Activated T-helper 2 cell treated with anti-CD3 and anti-CD28 coated beads, Interferon-gamma antibody, Interleukin-2, Interleukin-4, amounts not matched to agents 10 μg/mL and 5 μg/mL and 100 μg/mL, durations not matched to agents 14 hours and 24 hours and 36 hours (primary cell): ENCODE data around the gene SULF2. TPM values are rescaled to one million over a fixed set of nuclear protein-coding genes. Genes with fewer than 3 reads are reported as not detected.
"Not testable (repeated sequence)": the region's sequence is repeated elsewhere in the genome, so short reads cannot be mapped to it uniquely, and the experiment has no call there.

Experiments
- DNase-seq: peaks from one replicate; pipeline ENCODE4 v3.0.0; 2021; ENCODE audit warnings: low spot score
- H3K27ac Mint-ChIP-seq: one replicate; pipeline ENCODE4 v1.8.0; 2021; ENCODE audit warnings: mixed read lengths
- H3K27me3 Mint-ChIP-seq: one replicate; pipeline ENCODE4 v1.8.0; 2021; ENCODE audit warnings: low read depth, mixed read lengths
- H3K36me3 Mint-ChIP-seq: one replicate; pipeline ENCODE4 v1.8.0; 2021; ENCODE audit warnings: low read depth, mixed read lengths
- H3K4me1 Mint-ChIP-seq: one replicate; pipeline ENCODE4 v1.8.0; 2021; ENCODE audit warnings: low read depth, mixed read lengths
- H3K4me3 Mint-ChIP-seq: one replicate; pipeline ENCODE4 v1.8.0; 2021; ENCODE audit warnings: low read depth, mild to moderate bottlenecking, moderate library complexity, mixed read lengths
- H3K9me3 Mint-ChIP-seq: one replicate; pipeline ENCODE4 v1.8.0; 2021; ENCODE audit warnings: mixed read lengths
- intact Hi-C: fragments of 100-400 bp; cut with micrococcal nuclease; formaldehyde crosslinking; loops from one replicate; pipeline ENCODE4 v1.15.1; 2023
- total RNA-seq: library from RNA; stranded (reverse); gene quantifications from 2 replicates; pipeline ENCODE4 v1.2.3, GENCODE V29; 2022

The SULF2 gene
- 0.48 and 1.7 TPM in 2 replicates for total RNA-seq

GRCh38 chr20:47785311-47785853 is at the start of gene SULF2:
TSS of gene SULF2 (minus strand) at chr20:47785481. CDS start at chr20:47757363, 28,118 bp downstream.
- no peaks in the 10 kb centered on the region for H3K9me3 Mint-ChIP-seq
- peaks cover 2% of the 10 kb centered on the region for H3K4me1 Mint-ChIP-seq
- no peaks in the 10 kb centered on the region for H3K36me3 Mint-ChIP-seq
- DNase-seq = no peak
- peaks cover 62% of the 10 kb centered on the region for H3K27me3 Mint-ChIP-seq
- no peak within 1 kb of the TSS for H3K27ac Mint-ChIP-seq
- intact Hi-C loops = no loop called here
- H3K4me3 Mint-ChIP-seq = peak within 1 kb of the TSS; percentile 68

- intact Hi-C loops, H3K36me3 Mint-ChIP-seq, H3K27ac Mint-ChIP-seq: not testable (repeated sequence)
Measured at GRCh38 chr20:47831675-47832074, 46.4 kb upstream of the SULF2 start.

GRCh38 chr20:47826716-47827115 is 41.4 kb upstream of the SULF2 start:
- H3K27ac Mint-ChIP-seq, H3K4me1 Mint-ChIP-seq, H3K36me3 Mint-ChIP-seq, H3K9me3 Mint-ChIP-seq, H3K27me3 Mint-ChIP-seq, H3K4me3 Mint-ChIP-seq, intact Hi-C loops, DNase-seq: not testable (repeated sequence)

More at GRCh38 chr20:47831675-47832074, 46.4 kb upstream of the SULF2 start:
- not testable (repeated sequence) for H3K27me3 Mint-ChIP-seq, H3K4me3 Mint-ChIP-seq, H3K4me1 Mint-ChIP-seq, H3K9me3 Mint-ChIP-seq, DNase-seq

- H3K4me1 Mint-ChIP-seq, H3K27ac Mint-ChIP-seq, H3K36me3 Mint-ChIP-seq, H3K27me3 Mint-ChIP-seq, H3K9me3 Mint-ChIP-seq, intact Hi-C loops, DNase-seq, H3K4me3 Mint-ChIP-seq: not testable (repeated sequence)
Measured at GRCh38 chr20:47826006-47826405, 40.7 kb upstream of the SULF2 start.

- H3K27me3 Mint-ChIP-seq = peaks cover 2% of the 10 kb centered on the region
- no peak overlapping the region for H3K27ac Mint-ChIP-seq
- intact Hi-C loops = no loop called here
- no peaks in the 10 kb centered on the region for H3K36me3 Mint-ChIP-seq
- no peak for DNase-seq
- H3K4me3 Mint-ChIP-seq = no peak overlapping the region
- no peaks in the 10 kb centered on the region for H3K9me3 Mint-ChIP-seq
- H3K4me1 Mint-ChIP-seq = no peaks in the 10 kb centered on the region
Measured at GRCh38 chr20:47825011-47825762, 39.9 kb upstream of the SULF2 start.

GRCh38 chr20:47823941-47824340 is 38.7 kb upstream of the SULF2 start:
- H3K4me3 Mint-ChIP-seq, H3K4me1 Mint-ChIP-seq, H3K9me3 Mint-ChIP-seq, H3K27me3 Mint-ChIP-seq, H3K27ac Mint-ChIP-seq, H3K36me3 Mint-ChIP-seq, intact Hi-C loops, DNase-seq: not testable (repeated sequence)

- intact Hi-C loops = no loop called here
- DNase-seq = no peak
- H3K27me3 Mint-ChIP-seq = peaks cover 2% of the 10 kb centered on the region
- H3K36me3 Mint-ChIP-seq = no peaks in the 10 kb centered on the region
- no peaks in the 10 kb centered on the region for H3K4me1 Mint-ChIP-seq
- H3K9me3 Mint-ChIP-seq = no peaks in the 10 kb centered on the region
- no peak overlapping the region for H3K4me3 Mint-ChIP-seq
- no peak overlapping the region for H3K27ac Mint-ChIP-seq
Measured at GRCh38 chr20:47821481-47822100, 36.3 kb upstream of the SULF2 start.

- no peak overlapping the region for H3K27ac Mint-ChIP-seq
- intact Hi-C loops = no loop called here
- no peaks in the 10 kb centered on the region for H3K36me3 Mint-ChIP-seq
- H3K9me3 Mint-ChIP-seq = no peaks in the 10 kb centered on the region
- H3K4me3 Mint-ChIP-seq = no peak overlapping the region
- H3K27me3 Mint-ChIP-seq = peaks cover 3% of the 10 kb centered on the region
- H3K4me1 Mint-ChIP-seq = no peaks in the 10 kb centered on the region
- no peak for DNase-seq
Measured at GRCh38 chr20:47818996-47819609, 33.8 kb upstream of the SULF2 start.

GRCh38 chr20:47818466-47818865 is 33.2 kb upstream of the SULF2 start:
- no peaks in the 10 kb centered on the region for H3K4me1 Mint-ChIP-seq
- intact Hi-C loops = no loop called here
- no peak for DNase-seq
- peaks cover 7% of the 10 kb centered on the region for H3K27me3 Mint-ChIP-seq
- no peak overlapping the region for H3K27ac Mint-ChIP-seq
- H3K4me3 Mint-ChIP-seq = no peak overlapping the region
- no peaks in the 10 kb centered on the region for H3K9me3 Mint-ChIP-seq
- H3K36me3 Mint-ChIP-seq = no peaks in the 10 kb centered on the region

GRCh38 chr20:47818016-47818415 is 32.7 kb upstream of the SULF2 start:
- intact Hi-C loops = no loop called here
- H3K27ac Mint-ChIP-seq = no peak overlapping the region
- H3K4me1 Mint-ChIP-seq = no peaks in the 10 kb centered on the region
- no peak overlapping the region for H3K4me3 Mint-ChIP-seq
- peaks cover 7% of the 10 kb centered on the region for H3K27me3 Mint-ChIP-seq
- DNase-seq = no peak
- H3K9me3 Mint-ChIP-seq = no peaks in the 10 kb centered on the region
- no peaks in the 10 kb centered on the region for H3K36me3 Mint-ChIP-seq

- intact Hi-C loops = no loop called here
- H3K4me1 Mint-ChIP-seq = no peaks in the 10 kb centered on the region
- no peak overlapping the region for H3K27ac Mint-ChIP-seq
- no peak overlapping the region for H3K4me3 Mint-ChIP-seq
- no peaks in the 10 kb centered on the region for H3K9me3 Mint-ChIP-seq
- H3K36me3 Mint-ChIP-seq = no peaks in the 10 kb centered on the region
- peaks cover 7% of the 10 kb centered on the region for H3K27me3 Mint-ChIP-seq
- DNase-seq = no peak
Measured at GRCh38 chr20:47817573-47817972, 32.3 kb upstream of the SULF2 start.

GRCh38 chr20:47816487-47817451 is 31.5 kb upstream of the SULF2 start:
- Mint-ChIP-seq H3K9me3 (no peaks in the 10 kb centered on the region), H3K4me3 (no peak overlapping the region), H3K27me3 (peaks cover 10% of the 10 kb centered on the region), H3K4me1 (no peaks in the 10 kb centered on the region), H3K36me3 (no peaks in the 10 kb centered on the region), H3K27ac (no peak overlapping the region)
- intact Hi-C loops = no loop called here
- no peak for DNase-seq
